H1 (cell line): Measurements from ENCODE around the gene SLC2A5. TPM values are rescaled to one million over a fixed set of nuclear protein-coding genes. Genes with fewer than 3 reads are reported as not detected.

Source experiments
- CBX5 ChIP-seq: fragments of 300-800, 300-1000 bp; sonication (generic); IDR thresholded peaks from 2 replicates; pipeline ENCODE4 v1.7.1; 2016; ENCODE audit warnings: antibody characterized with exemption, low read length, low read depth
- CREB1 ChIP-seq: IDR thresholded peaks from 2 replicates; pipeline ENCODE4 v1.6.1; 2012; ENCODE audit warnings: inconsistent platforms
- TAF1 ChIP-seq: IDR thresholded peaks from 2 replicates; pipeline ENCODE4 v1.6.1; 2011; ENCODE audit warnings: mild to moderate bottlenecking, low read depth, low read length
- polyA plus RNA-seq, 7 experiments: library from polyadenylated mRNA; depleted of rRNA in 3 of 7; stranded (reverse) in 5 of 7; unstranded in 2 of 7; fragments of >200 nt in 5 of 7; fragments of 200-250 nt in 2 of 7; gene quantifications; 1 replicate in 5 of 7; 2 replicates in 1 of 7; 4 replicates in 1 of 7; pipeline versions ENCODE4 v1.2.1 to v1.2.3, GENCODE V29; 2011 to 2013; ENCODE audit warnings: missing spikeins in 2 of 7, mixed read lengths in 2 of 7
- total RNA-seq: library from RNA; stranded (reverse); fragmentation: NEBNext Ultra II Directional; extraction: Animal tissue kit (Norgen Biotek cat#: 25700); gene quantifications from 2 replicates; pipeline ENCODE4 v1.2.1, GENCODE V29; 2021
- TF ChIP-seq, protein P1 (sequence below): IDR thresholded peaks from 2 replicates; pipeline ENCODE4 v1.6.1; 2011; ENCODE audit warnings: low read depth, mild to moderate bottlenecking, low read length; ENCODE audit not compliant: insufficient read depth

SLC2A5 gene
- total and polyA plus RNA-seq, 2 of the 8 experiments (the other 6 are each of a cell fraction or from before 2014, with no cell fraction given), result 0.12 TPM; not detected in 1

DNA sequence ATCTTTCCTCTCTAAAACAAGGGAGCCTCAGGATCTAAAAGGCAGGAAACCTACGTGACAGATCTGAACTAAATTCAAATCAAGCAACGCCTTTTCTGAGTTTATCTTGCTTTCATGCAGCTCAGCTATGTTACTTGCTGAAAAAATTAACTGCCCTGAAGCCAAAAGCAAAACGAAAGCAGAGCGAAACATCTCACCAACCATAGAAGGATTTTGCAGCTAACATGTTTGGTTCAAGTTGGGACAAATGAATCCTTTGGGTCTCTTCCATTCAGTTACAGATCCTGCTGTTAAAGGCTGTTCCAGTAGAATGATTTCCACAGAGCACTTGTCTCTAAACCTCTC is 482 bp downstream of the SLC2A5 start (continued):
- TF ChIP-seq, protein P1, sequence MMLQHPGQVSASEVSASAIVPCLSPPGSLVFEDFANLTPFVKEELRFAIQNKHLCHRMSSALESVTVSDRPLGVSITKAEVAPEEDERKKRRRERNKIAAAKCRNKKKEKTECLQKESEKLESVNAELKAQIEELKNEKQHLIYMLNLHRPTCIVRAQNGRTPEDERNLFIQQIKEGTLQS, result no peak
- no peak for TF ChIP-seq CBX5
- no peak for TF ChIP-seq TAF1
- TF ChIP-seq CREB1, result no peak
- TF ChIP-seq, all 59 proteins: peak for 0
